ACC112 (cell line): ENCODE results near the gene STK16.

Source experiments
- H2AFZ ChIP-seq: fragments of 200-600 bp; sonication (generic); one replicate; pipeline ENCODE4 v1.6.0; 2017; ENCODE audit warnings: antibody characterized with exemption, low read length; ENCODE audit not compliant: unreplicated experiment
- H3K27ac ChIP-seq: fragments of 200-600 bp; sonication (generic); 2 replicates; pipeline ENCODE4 v1.5.1; 2014; ENCODE audit warnings: low read depth, mild to moderate bottlenecking, antibody characterized with exemption, low read length, moderate library complexity
- H3K27me3 ChIP-seq: fragments of 200-600 bp; sonication (generic); 2 replicates; pipeline ENCODE4 v1.6.1; 2014; ENCODE audit warnings: mild to moderate bottlenecking, antibody characterized with exemption, low read length, moderate library complexity, mixed read lengths; ENCODE audit not compliant: insufficient read depth
- H3K36me3 ChIP-seq: fragments of 200-600 bp; sonication (generic); 2 replicates; pipeline ENCODE4 v1.6.1; 2016; ENCODE audit warnings: mild to moderate bottlenecking, antibody characterized with exemption, low read length, moderate library complexity, mixed read lengths; ENCODE audit not compliant: insufficient read depth
- H3K4me1 ChIP-seq: fragments of 200-600 bp; sonication (generic); one replicate; pipeline ENCODE4 v1.6.1; 2016; ENCODE audit warnings: low read length, mixed read lengths; ENCODE audit not compliant: insufficient read depth, unreplicated experiment, control insufficient read depth
- H3K4me3 ChIP-seq: fragments of 200-600 bp; sonication (generic); 2 replicates; pipeline ENCODE4 v1.5.1; 2014; ENCODE audit warnings: mild to moderate bottlenecking, low read depth, low read length
- H3K79me2 ChIP-seq: fragments of 200-600 bp; sonication (generic); one replicate; pipeline ENCODE4 v1.6.0; 2016; ENCODE audit warnings: low read length; ENCODE audit not compliant: control insufficient read depth, unreplicated experiment, insufficient read depth

Gene STK16

GRCh38 chr2:219206328-219207133 lies 38.7 kb upstream of the STK16 start, which contains the start of gene ZFAND2B:
Gene ZFAND2B, plus strand, starts transcription at chr2:219206782. Its CDS starts 206 bp downstream, at chr2:219206988.
- Histone ChIP-seq H2AFZ (peak within 1 kb of the TSS; percentile 88), H3K36me3 (peaks cover 2% of the 10 kb centered on the region; the same call in 1 of the 2 replicates), H3K27me3 (no peaks in the 10 kb centered on the region), H3K4me1 (peaks cover 23% of the 10 kb centered on the region), H3K4me3 (peak within 1 kb of the TSS; percentile 86), H3K27ac (peak within 1 kb of the TSS; percentile 71), H3K79me2 (no peaks in the 10 kb centered on the region)

- Histone ChIP-seq H2AFZ (no peak overlapping the region), H3K4me1 (peaks cover 23% of the 10 kb centered on the region), H3K79me2 (no peaks in the 10 kb centered on the region), H3K27ac (peak overlapping the region; percentile 71), H3K4me3 (peak overlapping the region; percentile 86), H3K36me3 (peaks cover 2% of the 10 kb centered on the region; the same call in 1 of the 2 replicates), H3K27me3 (no peaks in the 10 kb centered on the region)
Measured at GRCh38 chr2:219207134-219207883, 38.0 kb upstream of the STK16 start.

GRCh38 chr2:219207884-219208740 lies 37.2 kb upstream of the STK16 start:
- no peaks in the 10 kb centered on the region for H3K27me3 ChIP-seq
- no peaks in the 10 kb centered on the region for H3K79me2 ChIP-seq
- H3K36me3 ChIP-seq: peaks cover 2% of the 10 kb centered on the region; the same call in 1 of the 2 replicates
- H3K4me1 ChIP-seq: peaks cover 23% of the 10 kb centered on the region
- H2AFZ ChIP-seq: no peak overlapping the region
- H3K4me3 ChIP-seq: peak overlapping the region; percentile 86
- 0 out of 2 replicates have a peak overlapping the region, but pooled peaks have one; percentile 25 for H3K27ac ChIP-seq

GRCh38 chr2:219209236-219210195 lies 35.8 kb upstream of the STK16 start:
- Histone ChIP-seq H3K79me2 (no peaks in the 10 kb centered on the region), H3K36me3 (peaks cover 5% of the 10 kb centered on the region; the same call in 1 of the 2 replicates), H3K27ac (no peak overlapping the region), H3K27me3 (no peaks in the 10 kb centered on the region), H2AFZ (no peak overlapping the region), H3K4me1 (peaks cover 23% of the 10 kb centered on the region), H3K4me3 (no peak overlapping the region)

- no peaks in the 10 kb centered on the region for H3K27me3 ChIP-seq
- no peaks in the 10 kb centered on the region for H3K79me2 ChIP-seq
- no peak overlapping the region for H3K27ac ChIP-seq
- peaks cover 23% of the 10 kb centered on the region for H3K4me1 ChIP-seq
- no peak overlapping the region for H2AFZ ChIP-seq
- no peak overlapping the region for H3K4me3 ChIP-seq
- peaks cover 11% of the 10 kb centered on the region; the same call in 1 of the 2 replicates for H3K36me3 ChIP-seq
Measured at GRCh38 chr2:219210196-219210885, 34.9 kb upstream of the STK16 start.

GRCh38 chr2:219210886-219211362 lies 34.4 kb upstream of the STK16 start:
- H3K27ac ChIP-seq: no peak overlapping the region
- H3K36me3 ChIP-seq: peaks cover 14% of the 10 kb centered on the region; the same call in 1 of the 2 replicates
- peaks cover 22% of the 10 kb centered on the region for H3K4me1 ChIP-seq

GRCh38 chr2:219213026-219213415 lies 32.3 kb upstream of the STK16 start:
- no peaks in the 10 kb centered on the region for H3K27me3 ChIP-seq
- H3K4me3 ChIP-seq: no peak overlapping the region
- H3K36me3 ChIP-seq: peaks cover 16% of the 10 kb centered on the region; the same call in 1 of the 2 replicates
- H3K79me2 ChIP-seq: peaks cover 9% of the 10 kb centered on the region
- H3K4me1 ChIP-seq: peaks cover 24% of the 10 kb centered on the region
- H3K27ac ChIP-seq: no peak overlapping the region
- no peak overlapping the region for H2AFZ ChIP-seq

More at GRCh38 chr2:219210886-219211362, 34.4 kb upstream of the STK16 start:
- H3K79me2 ChIP-seq: peaks cover 2% of the 10 kb centered on the region
- H2AFZ ChIP-seq: no peak overlapping the region
- no peak overlapping the region for H3K4me3 ChIP-seq
- H3K27me3 ChIP-seq: no peaks in the 10 kb centered on the region

GRCh38 chr2:219213486-219214071 lies 31.7 kb upstream of the STK16 start:
- no peak overlapping the region for H2AFZ ChIP-seq
- peaks cover 9% of the 10 kb centered on the region for H3K79me2 ChIP-seq
- H3K27ac ChIP-seq: no peak overlapping the region
- H3K27me3 ChIP-seq: no peaks in the 10 kb centered on the region
- H3K4me1 ChIP-seq: peaks cover 18% of the 10 kb centered on the region
- H3K36me3 ChIP-seq: peaks cover 16% of the 10 kb centered on the region; the same call in 1 of the 2 replicates
- no peak overlapping the region for H3K4me3 ChIP-seq
